Endothelial cell (in vitro differentiated cells): Measurements from ENCODE around the gene TSC1. TPM values are rescaled to one million over a fixed set of nuclear protein-coding genes. Genes with fewer than 3 reads are reported as not detected.

Experiments
- DNase-seq: peaks from one replicate; pipeline ENCODE4 v3.0.0; 2021; ENCODE audit warnings: low spot score
- H3K27ac Mint-ChIP-seq: one replicate; pipeline ENCODE4 v1.8.0; 2021; ENCODE audit warnings: mixed read lengths, inconsistent platforms; ENCODE audit not compliant: unreplicated experiment
- H3K27me3 Mint-ChIP-seq: one replicate; pipeline ENCODE4 v1.8.0; 2021; ENCODE audit warnings: mild to moderate bottlenecking, moderate library complexity, mixed read lengths, inconsistent platforms; ENCODE audit not compliant: unreplicated experiment
- H3K36me3 Mint-ChIP-seq: one replicate; pipeline ENCODE4 v1.8.0; 2021; ENCODE audit warnings: mild to moderate bottlenecking, low read depth, mixed read lengths, inconsistent platforms; ENCODE audit not compliant: unreplicated experiment
- H3K4me1 Mint-ChIP-seq: one replicate; pipeline ENCODE4 v1.8.0; 2021; ENCODE audit warnings: mild to moderate bottlenecking, mixed read lengths, inconsistent platforms; ENCODE audit not compliant: unreplicated experiment
- H3K4me3 Mint-ChIP-seq: one replicate; pipeline ENCODE4 v1.8.0; 2021; ENCODE audit warnings: mild to moderate bottlenecking, mixed read lengths, inconsistent platforms; ENCODE audit not compliant: unreplicated experiment
- H3K9me3 Mint-ChIP-seq: one replicate; pipeline ENCODE4 v1.8.0; 2021; ENCODE audit warnings: mixed read lengths, inconsistent platforms; ENCODE audit not compliant: unreplicated experiment
- total RNA-seq: library from RNA; stranded (reverse); fragmentation: NEBNext Ultra II Directional; extraction: Animal tissue kit (Norgen Biotek cat#: 25700); gene quantifications from one replicate; pipeline ENCODE4 v1.2.1, GENCODE V29; 2021; ENCODE audit not compliant: unreplicated experiment
- TF ChIP-seq, protein P1 (sequence below): fragments of 200-600 bp; sonication (generic); IDR thresholded peaks from one replicate; pipeline ENCODE4 v1.5.0; 2021; ENCODE audit warnings: antibody characterized with exemption; ENCODE audit not compliant: unreplicated experiment

Gene TSC1
- total RNA-seq, 1 donor from 2014 or later = 65.3 TPM

DNA sequence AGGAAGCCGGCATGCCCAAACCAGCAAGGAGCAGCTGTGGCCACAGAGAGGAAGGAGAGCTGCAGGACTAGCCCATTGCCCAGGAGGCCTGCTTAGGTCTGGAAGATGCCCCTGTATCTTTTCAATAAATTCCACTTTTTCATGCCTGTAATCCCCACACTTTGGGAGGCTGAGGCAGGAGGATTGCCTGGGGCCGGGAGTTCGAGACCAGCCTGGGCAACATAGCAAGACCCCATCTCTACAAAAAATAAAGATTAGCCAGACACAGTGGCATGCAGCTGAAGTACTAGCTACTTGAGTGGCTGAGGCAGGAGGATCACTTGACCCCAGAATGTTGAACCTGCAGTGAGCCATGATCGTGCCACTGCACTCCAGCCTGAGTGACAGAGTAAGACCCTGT, 5.3 kb upstream of the TSC1 start:
- TF ChIP-seq, protein P1, sequence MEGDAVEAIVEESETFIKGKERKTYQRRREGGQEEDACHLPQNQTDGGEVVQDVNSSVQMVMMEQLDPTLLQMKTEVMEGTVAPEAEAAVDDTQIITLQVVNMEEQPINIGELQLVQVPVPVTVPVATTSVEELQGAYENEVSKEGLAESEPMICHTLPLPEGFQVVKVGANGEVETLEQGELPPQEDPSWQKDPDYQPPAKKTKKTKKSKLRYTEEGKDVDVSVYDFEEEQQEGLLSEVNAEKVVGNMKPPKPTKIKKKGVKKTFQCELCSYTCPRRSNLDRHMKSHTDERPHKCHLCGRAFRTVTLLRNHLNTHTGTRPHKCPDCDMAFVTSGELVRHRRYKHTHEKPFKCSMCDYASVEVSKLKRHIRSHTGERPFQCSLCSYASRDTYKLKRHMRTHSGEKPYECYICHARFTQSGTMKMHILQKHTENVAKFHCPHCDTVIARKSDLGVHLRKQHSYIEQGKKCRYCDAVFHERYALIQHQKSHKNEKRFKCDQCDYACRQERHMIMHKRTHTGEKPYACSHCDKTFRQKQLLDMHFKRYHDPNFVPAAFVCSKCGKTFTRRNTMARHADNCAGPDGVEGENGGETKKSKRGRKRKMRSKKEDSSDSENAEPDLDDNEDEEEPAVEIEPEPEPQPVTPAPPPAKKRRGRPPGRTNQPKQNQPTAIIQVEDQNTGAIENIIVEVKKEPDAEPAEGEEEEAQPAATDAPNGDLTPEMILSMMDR = no peak
- Mint-ChIP-seq H3K4me3 (no peak overlapping the region), H3K4me1 (no peaks in the 10 kb centered on the region), H3K9me3 (no peaks in the 10 kb centered on the region), H3K27ac (no peak overlapping the region), H3K36me3 (no peaks in the 10 kb centered on the region), H3K27me3 (peaks cover 2% of the 10 kb centered on the region)
- DNase-seq = no peak

DNA sequence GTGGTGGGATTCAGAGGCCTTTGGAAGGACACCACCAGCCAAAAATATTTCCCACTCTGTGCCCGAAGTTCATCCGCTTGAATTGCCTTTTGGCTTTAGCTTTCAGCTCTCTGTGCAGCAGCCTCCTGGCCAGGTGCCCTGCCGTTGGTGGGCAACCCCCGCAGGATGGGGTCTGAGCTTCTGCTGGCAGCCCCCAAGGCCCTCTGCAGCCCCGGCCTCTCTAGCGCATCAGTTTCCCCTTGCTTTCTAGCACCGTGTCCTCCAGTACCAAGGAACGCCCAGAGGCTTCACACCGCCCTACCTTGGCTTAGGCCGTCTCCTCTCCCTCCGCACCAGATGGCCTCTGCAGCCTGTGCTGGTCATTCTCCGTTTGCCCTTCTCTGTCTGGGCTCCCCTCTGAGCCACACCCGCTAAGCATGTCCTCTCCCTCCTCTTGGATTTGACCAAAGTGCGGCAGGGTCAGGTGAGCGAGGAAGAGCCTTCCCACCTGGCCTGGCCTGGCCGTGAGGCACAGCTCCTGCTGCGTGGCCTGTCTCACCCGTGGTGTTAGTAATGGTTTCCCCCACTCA, 4.2 kb upstream of the TSC1 start:
- no peak overlapping the region for H3K27ac Mint-ChIP-seq
- peaks cover 4% of the 10 kb centered on the region for H3K4me1 Mint-ChIP-seq
- H3K4me3 Mint-ChIP-seq = no peak overlapping the region
- peaks cover 2% of the 10 kb centered on the region for H3K27me3 Mint-ChIP-seq
- TF ChIP-seq, protein P1 = no peak
- DNase-seq = no peak
- peaks cover 3% of the 10 kb centered on the region for H3K36me3 Mint-ChIP-seq
- H3K9me3 Mint-ChIP-seq = no peaks in the 10 kb centered on the region

DNA sequence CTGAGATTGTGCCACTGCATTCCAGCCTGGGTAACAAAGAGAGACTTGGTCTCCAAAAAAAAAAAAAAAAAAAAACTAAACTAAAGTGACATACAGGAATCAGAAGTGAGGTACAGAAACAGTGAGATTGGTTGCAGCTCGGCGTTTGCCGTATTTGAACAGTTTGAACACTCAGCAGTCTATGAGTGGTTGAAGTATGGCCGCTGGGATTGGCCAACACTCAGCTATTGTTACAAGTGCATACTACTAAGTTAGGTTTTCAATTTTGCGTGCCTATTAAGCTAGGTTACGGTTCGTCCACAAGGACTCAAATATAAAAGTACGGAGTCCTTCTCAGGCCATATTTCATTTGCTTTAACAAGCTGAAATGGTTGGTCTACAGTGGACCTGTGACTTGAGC, 3.3 kb upstream of the TSC1 start:
- H3K27me3 Mint-ChIP-seq = peaks cover 2% of the 10 kb centered on the region
- H3K9me3 Mint-ChIP-seq = no peaks in the 10 kb centered on the region
- peaks cover 8% of the 10 kb centered on the region for H3K36me3 Mint-ChIP-seq
- no peak for DNase-seq
- TF ChIP-seq, protein P1 = no peak
- no peak overlapping the region for H3K4me3 Mint-ChIP-seq
- no peak overlapping the region for H3K27ac Mint-ChIP-seq
- H3K4me1 Mint-ChIP-seq = peaks cover 8% of the 10 kb centered on the region

DNA sequence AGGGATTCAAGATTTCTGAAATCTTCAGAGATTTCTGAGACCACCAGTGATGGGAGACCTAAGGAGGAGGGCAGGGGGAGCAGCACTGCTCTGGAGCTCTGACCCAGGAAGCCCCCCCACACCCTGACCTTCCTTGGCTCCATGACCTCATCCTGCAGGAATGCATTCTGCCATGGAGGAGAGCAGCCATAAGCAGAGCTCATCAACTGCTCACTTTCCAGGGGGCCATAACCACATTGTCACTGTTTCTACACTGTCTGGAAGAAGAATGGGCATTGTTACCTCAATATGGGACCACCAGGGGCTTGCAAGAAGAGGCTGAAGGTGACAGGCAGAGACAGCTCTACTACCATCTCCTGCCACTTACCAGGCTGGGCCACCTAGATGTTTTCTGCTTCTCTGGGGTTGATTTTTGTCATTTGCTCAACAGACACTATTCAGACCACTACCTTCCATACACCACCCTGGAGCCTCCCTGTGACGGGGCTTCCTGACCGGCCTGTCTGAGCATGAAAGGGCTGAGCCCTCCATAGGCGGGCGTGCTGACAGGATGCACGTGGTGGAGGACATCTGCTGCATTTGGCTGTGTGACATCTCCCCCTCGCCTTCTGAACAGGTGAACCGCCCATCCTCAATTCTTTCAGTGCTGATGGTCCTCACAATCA, 2.3 kb upstream of the TSC1 start:
- no peak overlapping the region for H3K4me3 Mint-ChIP-seq
- H3K27me3 Mint-ChIP-seq = peaks cover 2% of the 10 kb centered on the region
- TF ChIP-seq, protein P1 = no peak
- peaks cover 8% of the 10 kb centered on the region for H3K36me3 Mint-ChIP-seq
- no peaks in the 10 kb centered on the region for H3K9me3 Mint-ChIP-seq
- H3K27ac Mint-ChIP-seq = peak overlapping the region; percentile 18
- peaks cover 8% of the 10 kb centered on the region for H3K4me1 Mint-ChIP-seq
- DNase-seq = no peak

DNA sequence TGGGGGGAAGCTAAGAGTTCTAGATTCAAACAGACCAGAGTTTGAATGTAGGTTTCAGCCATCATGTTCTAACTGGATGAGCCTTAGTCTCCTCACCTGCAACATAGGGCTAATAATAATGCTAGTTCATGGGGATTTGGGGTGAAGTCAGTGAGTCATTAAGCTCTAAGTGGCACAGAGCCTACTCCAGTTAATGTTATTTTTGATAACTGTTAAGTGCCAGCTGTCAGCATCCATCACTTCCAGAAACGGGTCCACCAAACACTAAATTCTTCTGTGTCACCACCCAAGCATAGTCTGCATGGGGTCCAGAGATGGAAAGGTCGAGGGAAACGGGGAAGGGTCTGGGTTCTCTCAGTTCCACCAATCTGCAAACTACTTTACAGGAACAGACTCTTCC, 1.8 kb upstream of the TSC1 start:
- Mint-ChIP-seq H3K4me1 (peaks cover 8% of the 10 kb centered on the region), H3K27ac (no peak overlapping the region), H3K4me3 (no peak overlapping the region), H3K27me3 (peaks cover 2% of the 10 kb centered on the region), H3K9me3 (no peaks in the 10 kb centered on the region), H3K36me3 (peaks cover 8% of the 10 kb centered on the region)
- no peak for DNase-seq
- TF ChIP-seq, protein P1 = no peak
